Measurements from ENCODE around the gene USP40. TPM values are rescaled to one million over a fixed set of nuclear protein-coding genes. Genes with fewer than 3 reads are reported as not detected.

The USP40 gene
- total and polyA plus RNA-seq, 9 of the 15 experiments (the other 6 are each of a cell fraction or from before 2014, with no cell fraction given) = 5.5 to 15.0 (median 9.3) TPM

GRCh38 chr2:233435436-233436190 is 131.0 kb downstream of the USP40 start:
- no TSS peak for BruUV-seq (replicated peaks)
- Histone ChIP-seq H3K4me3 (no peak overlapping the region), H3K36me3 (ENCODE audit: control insufficient read depth, insufficient read depth, low read length) (peaks cover 34% of the 10 kb centered on the region; the same call in 2 of the 3 replicates), H3K9me3 (replicated peaks; ENCODE audit: control insufficient read depth, insufficient read depth, low read depth, low read length) (no peaks in the 10 kb centered on the region), H3K4me2 (ENCODE audit: insufficient read depth, low read length) (no peak overlapping the region), H2AFZ (ENCODE audit: low read depth, low read length) (no peak overlapping the region), H3K9me1 (ENCODE audit: control insufficient read depth, insufficient read depth, low read length) (no peaks in the 10 kb centered on the region), H3K9ac (ENCODE audit: insufficient read depth in 1 of 2, low read depth in 2 of 2, low read length in 2 of 2) (no peak overlapping the region), H3K4me1 (replicated peaks in 1 of 2; ENCODE audit: control insufficient read depth in 2 of 2, insufficient read depth in 2 of 2, low read length in 2 of 2) (no peaks in the 10 kb centered on the region; a peak in 2 of 5 replicates), H4K20me1 (replicated peaks; ENCODE audit: control insufficient read depth, insufficient read depth, low read length) (no peaks in the 10 kb centered on the region), H3K27me3 (ENCODE audit: control insufficient read depth in 2 of 2, insufficient read depth in 2 of 2, low read length in 2 of 2) (no peaks in the 10 kb centered on the region), H3K79me2 (ENCODE audit: control insufficient read depth, insufficient read depth, low read length) (no peaks in the 10 kb centered on the region), H3K27ac (ENCODE audit: extremely low read depth, low read depth, low read length) (no peak overlapping the region)
- ChIA-PET CTCF (ENCODE audit: low intra/inter-chr PET ratio) (no interaction called here), POLR2A (interaction anchor here (0.7 kb wide), 1 partner anchor 9 kb away, joined by 5 read pairs; no protein-coding TSS in a partner anchor)
- DNase-seq (ENCODE audit: extremely low read depth in 1 of 4, low spot score in 3 of 4) (no peak), FAIRE-seq (no peak), ATAC-seq (no peak)
- TF ChIP-seq RFX5 (IDR thresholded peaks at IDR 0.05; ENCODE audit: low read depth, low read length) = no peak
- WGBS (ENCODE audit: insufficient coverage, low coverage, missing lambda C conversion rate) = 92% methylated on average over 13 of the region's 18 CpGs
- in situ Hi-C loops (cut with MboI) = no loop called here
- intact Hi-C loops (cut with micrococcal nuclease) = no loop called here

GRCh38 chr2:233434666-233435330 is 131.8 kb downstream of the USP40 start:
- DNase-seq (ENCODE audit: extremely low read depth in 1 of 4, low spot score in 3 of 4) = no peak
- H3K9me3 ChIP-seq (replicated peaks; ENCODE audit: control insufficient read depth, insufficient read depth, low read depth, low read length) = no peaks in the 10 kb centered on the region
- ChIA-PET CTCF (ENCODE audit: low intra/inter-chr PET ratio) (no interaction called here), POLR2A (no interaction called here)
- no peak overlapping the region for H3K4me2 ChIP-seq (ENCODE audit: insufficient read depth, low read length)
- H3K36me3 ChIP-seq (ENCODE audit: control insufficient read depth, insufficient read depth, low read length) = peaks cover 34% of the 10 kb centered on the region; the same call in 2 of the 3 replicates
- H3K4me3 ChIP-seq = no peak overlapping the region
- no peaks in the 10 kb centered on the region for H3K9me1 ChIP-seq (ENCODE audit: control insufficient read depth, insufficient read depth, low read length)
- H3K27me3 ChIP-seq (ENCODE audit: control insufficient read depth in 2 of 2, insufficient read depth in 2 of 2, low read length in 2 of 2) = no peaks in the 10 kb centered on the region
- no peaks in the 10 kb centered on the region for H3K79me2 ChIP-seq (ENCODE audit: control insufficient read depth, insufficient read depth, low read length)
- intact Hi-C loops (cut with micrococcal nuclease) = no loop called here
- no peak overlapping the region for H2AFZ ChIP-seq (ENCODE audit: low read depth, low read length)
- ATAC-seq = no peak
- no peak overlapping the region for H3K27ac ChIP-seq (ENCODE audit: extremely low read depth, low read depth, low read length)
- no TSS peak for BruUV-seq (replicated peaks)
- no peak for FAIRE-seq
- no peaks in the 10 kb centered on the region for H4K20me1 ChIP-seq (replicated peaks; ENCODE audit: control insufficient read depth, insufficient read depth, low read length)
- in situ Hi-C loops (cut with MboI) = no loop called here
- 89% methylated on average over 16 of the region's 18 CpGs for WGBS (ENCODE audit: insufficient coverage, low coverage, missing lambda C conversion rate)
- H3K4me1 ChIP-seq (replicated peaks in 1 of 2; ENCODE audit: control insufficient read depth in 2 of 2, insufficient read depth in 2 of 2, low read length in 2 of 2) = peaks cover 4 to 5% of the 10 kb centered on the region in 2 experiments; a peak in 4 of 5 replicates
- H3K9ac ChIP-seq (ENCODE audit: insufficient read depth in 1 of 2, low read depth in 2 of 2, low read length in 2 of 2) = no peak overlapping the region
- TF ChIP-seq SPI1 (IDR thresholded peaks at IDR 0.05; ENCODE audit: borderline replicate concordance, low read depth, low read length) = peak; percentile 27; the same call in 1 of the 2 replicates
- TF ChIP-seq TCF3 (CRISPR knock-in tag; IDR thresholded peaks at IDR 0.05) = no peak
- no peak for TF ChIP-seq STAT5B (CRISPR knock-in tag; IDR thresholded peaks at IDR 0.05)
- TF ChIP-seq, protein P1, sequence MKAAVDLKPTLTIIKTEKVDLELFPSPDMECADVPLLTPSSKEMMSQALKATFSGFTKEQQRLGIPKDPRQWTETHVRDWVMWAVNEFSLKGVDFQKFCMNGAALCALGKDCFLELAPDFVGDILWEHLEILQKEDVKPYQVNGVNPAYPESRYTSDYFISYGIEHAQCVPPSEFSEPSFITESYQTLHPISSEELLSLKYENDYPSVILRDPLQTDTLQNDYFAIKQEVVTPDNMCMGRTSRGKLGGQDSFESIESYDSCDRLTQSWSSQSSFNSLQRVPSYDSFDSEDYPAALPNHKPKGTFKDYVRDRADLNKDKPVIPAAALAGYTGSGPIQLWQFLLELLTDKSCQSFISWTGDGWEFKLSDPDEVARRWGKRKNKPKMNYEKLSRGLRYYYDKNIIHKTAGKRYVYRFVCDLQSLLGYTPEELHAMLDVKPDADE (conservative IDR thresholded peaks at IDR 0.05; ENCODE audit: control insufficient read depth, low read depth, low read length) = no peak
- TF ChIP-seq TEAD1 (CRISPR knock-in tag; IDR thresholded peaks at IDR 0.05) = no peak
- no peak for TF ChIP-seq DLX4 (CRISPR knock-in tag; IDR thresholded peaks at IDR 0.05)
